ENCODE results near the gene NOSIP. TPM values are rescaled to one million over a fixed set of nuclear protein-coding genes. Genes with fewer than 3 reads are reported as not detected.

Gene NOSIP
- total RNA-seq, 1 experiment from 2014 or later = 66.1 TPM

DNA sequence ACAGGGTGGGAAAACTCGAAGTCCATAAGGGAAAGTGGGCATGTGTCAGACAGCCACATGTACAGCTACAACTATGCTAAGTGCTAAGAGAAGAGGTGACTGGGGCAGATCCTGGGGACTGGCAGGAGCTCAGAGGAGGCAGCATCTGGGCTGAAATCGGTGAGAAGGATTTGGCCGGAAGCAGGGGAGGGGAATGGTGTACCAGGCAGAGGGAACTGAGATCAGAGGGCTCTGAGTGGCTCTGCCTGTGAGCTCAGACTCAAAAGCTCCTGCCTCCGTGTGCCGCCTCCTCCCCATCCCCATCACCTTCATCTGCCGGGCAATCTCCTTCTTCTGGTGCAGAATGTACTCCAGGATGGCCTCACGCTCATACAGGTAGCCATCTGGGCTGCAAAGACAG, 21.8 kb downstream of the NOSIP start:
- ATAC-seq = no peak
- Histone ChIP-seq H3K9me3 (ENCODE audit: control insufficient read depth, insufficient read depth, low read depth, low read length) (no peaks in the 10 kb centered on the region), H3K27ac (ENCODE audit: low read length) (no peak overlapping the region), H3K36me3 (ENCODE audit: control insufficient read depth, insufficient read depth, low read length) (no peaks in the 10 kb centered on the region; the same call in 1 of the 2 replicates), H3K27me3 (ENCODE audit: control insufficient read depth, insufficient read depth, low read length) (no peaks in the 10 kb centered on the region), H3K4me3 (ENCODE audit: low read depth in 2 of 2, low read length in 2 of 2) (no peak overlapping the region), H3K4me1 (ENCODE audit: control insufficient read depth, insufficient read depth, low read length) (no peaks in the 10 kb centered on the region)
- intact Hi-C loops (cut with micrococcal nuclease; ENCODE audit: unreplicated experiment) = no loop called here
- TF ChIP-seq, protein P1, sequence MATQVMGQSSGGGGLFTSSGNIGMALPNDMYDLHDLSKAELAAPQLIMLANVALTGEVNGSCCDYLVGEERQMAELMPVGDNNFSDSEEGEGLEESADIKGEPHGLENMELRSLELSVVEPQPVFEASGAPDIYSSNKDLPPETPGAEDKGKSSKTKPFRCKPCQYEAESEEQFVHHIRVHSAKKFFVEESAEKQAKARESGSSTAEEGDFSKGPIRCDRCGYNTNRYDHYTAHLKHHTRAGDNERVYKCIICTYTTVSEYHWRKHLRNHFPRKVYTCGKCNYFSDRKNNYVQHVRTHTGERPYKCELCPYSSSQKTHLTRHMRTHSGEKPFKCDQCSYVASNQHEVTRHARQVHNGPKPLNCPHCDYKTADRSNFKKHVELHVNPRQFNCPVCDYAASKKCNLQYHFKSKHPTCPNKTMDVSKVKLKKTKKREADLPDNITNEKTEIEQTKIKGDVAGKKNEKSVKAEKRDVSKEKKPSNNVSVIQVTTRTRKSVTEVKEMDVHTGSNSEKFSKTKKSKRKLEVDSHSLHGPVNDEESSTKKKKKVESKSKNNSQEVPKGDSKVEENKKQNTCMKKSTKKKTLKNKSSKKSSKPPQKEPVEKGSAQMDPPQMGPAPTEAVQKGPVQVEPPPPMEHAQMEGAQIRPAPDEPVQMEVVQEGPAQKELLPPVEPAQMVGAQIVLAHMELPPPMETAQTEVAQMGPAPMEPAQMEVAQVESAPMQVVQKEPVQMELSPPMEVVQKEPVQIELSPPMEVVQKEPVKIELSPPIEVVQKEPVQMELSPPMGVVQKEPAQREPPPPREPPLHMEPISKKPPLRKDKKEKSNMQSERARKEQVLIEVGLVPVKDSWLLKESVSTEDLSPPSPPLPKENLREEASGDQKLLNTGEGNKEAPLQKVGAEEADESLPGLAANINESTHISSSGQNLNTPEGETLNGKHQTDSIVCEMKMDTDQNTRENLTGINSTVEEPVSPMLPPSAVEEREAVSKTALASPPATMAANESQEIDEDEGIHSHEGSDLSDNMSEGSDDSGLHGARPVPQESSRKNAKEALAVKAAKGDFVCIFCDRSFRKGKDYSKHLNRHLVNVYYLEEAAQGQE (IDR thresholded peaks at IDR 0.05; ENCODE audit: insufficient read depth in 1 of 2, low read depth in 2 of 2, low read length in 1 of 2) = no peak
- no peak for TF ChIP-seq SIN3A (IDR thresholded peaks at IDR 0.05; ENCODE audit: borderline replicate concordance, insufficient read depth, low read depth, low read length)
- no peak for TF ChIP-seq TCF7L2 (IDR thresholded peaks at IDR 0.05; ENCODE audit: low read depth, low read length)
- TF ChIP-seq, protein P2, sequence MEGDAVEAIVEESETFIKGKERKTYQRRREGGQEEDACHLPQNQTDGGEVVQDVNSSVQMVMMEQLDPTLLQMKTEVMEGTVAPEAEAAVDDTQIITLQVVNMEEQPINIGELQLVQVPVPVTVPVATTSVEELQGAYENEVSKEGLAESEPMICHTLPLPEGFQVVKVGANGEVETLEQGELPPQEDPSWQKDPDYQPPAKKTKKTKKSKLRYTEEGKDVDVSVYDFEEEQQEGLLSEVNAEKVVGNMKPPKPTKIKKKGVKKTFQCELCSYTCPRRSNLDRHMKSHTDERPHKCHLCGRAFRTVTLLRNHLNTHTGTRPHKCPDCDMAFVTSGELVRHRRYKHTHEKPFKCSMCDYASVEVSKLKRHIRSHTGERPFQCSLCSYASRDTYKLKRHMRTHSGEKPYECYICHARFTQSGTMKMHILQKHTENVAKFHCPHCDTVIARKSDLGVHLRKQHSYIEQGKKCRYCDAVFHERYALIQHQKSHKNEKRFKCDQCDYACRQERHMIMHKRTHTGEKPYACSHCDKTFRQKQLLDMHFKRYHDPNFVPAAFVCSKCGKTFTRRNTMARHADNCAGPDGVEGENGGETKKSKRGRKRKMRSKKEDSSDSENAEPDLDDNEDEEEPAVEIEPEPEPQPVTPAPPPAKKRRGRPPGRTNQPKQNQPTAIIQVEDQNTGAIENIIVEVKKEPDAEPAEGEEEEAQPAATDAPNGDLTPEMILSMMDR (IDR thresholded peaks at IDR 0.05) = no peak
- no peak for TF ChIP-seq POLR2AphosphoS5 (IDR thresholded peaks at IDR 0.05; ENCODE audit: low read depth, low read length)
- no TSS peak for BruUV-seq (replicated peaks)
- in situ Hi-C loops (cut with HindIII; ENCODE audit: low pct_unique_long_range_greater_than_20kb, low sequenced_read_pairs) = no loop called here
- ChIA-PET POLR2A (no interaction called here), CTCF (interaction anchor here (0.6 kb wide), 1 partner anchor 41 kb away, joined by 3 read pairs; no protein-coding TSS in a partner anchor)
- DNase-seq (ENCODE audit: low read depth, low spot score) = no peak

DNA sequence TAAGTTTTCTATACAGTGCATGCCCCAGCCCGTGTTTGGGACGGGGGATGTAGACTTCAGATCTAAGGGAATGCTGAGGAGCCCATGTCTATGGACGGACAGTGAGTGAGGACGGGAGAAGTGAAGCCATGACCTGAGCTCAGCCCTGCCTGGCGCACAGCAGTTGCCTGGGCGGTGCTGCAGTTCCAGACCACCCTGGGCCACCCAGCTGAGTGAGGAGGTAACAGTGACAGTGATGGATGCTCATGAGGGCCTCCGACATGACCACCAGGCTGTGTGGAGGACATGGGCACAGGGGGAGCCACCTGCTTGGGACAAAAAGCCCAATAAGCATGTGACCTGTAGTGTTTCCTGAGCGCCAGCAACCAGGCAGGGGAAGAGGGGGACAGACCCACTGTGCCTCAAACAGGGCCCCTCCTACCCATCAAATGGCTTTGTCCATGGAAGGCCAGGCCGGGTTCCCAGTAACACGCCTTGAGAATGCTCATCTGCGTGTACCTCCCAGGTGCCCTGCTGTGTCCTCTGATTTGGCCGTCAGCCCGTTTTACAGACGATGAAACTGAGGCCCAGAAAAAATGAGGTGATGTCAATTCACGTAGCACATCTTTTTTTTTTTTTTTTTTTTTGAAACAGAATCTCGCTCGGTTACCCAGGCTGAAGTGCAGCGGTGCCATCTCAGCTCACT, 22.6 kb downstream of the NOSIP start:
- H3K27me3 ChIP-seq (ENCODE audit: control insufficient read depth, insufficient read depth, low read length) = no peaks in the 10 kb centered on the region
- ATAC-seq = no peak
- intact Hi-C loops (cut with micrococcal nuclease; ENCODE audit: unreplicated experiment) (no loop called here), in situ Hi-C loops (cut with HindIII; ENCODE audit: low pct_unique_long_range_greater_than_20kb, low sequenced_read_pairs) (no loop called here)
- DNase-seq (ENCODE audit: low read depth, low spot score) = no peak
- ChIA-PET CTCF (interaction anchor here (0.7 kb wide), 1 partner anchor 138 kb away, joined by 3 read pairs; no protein-coding TSS in a partner anchor), POLR2A (no interaction called here)
- TF ChIP-seq, protein P2 (IDR thresholded peaks at IDR 0.05) = no peak
- TF ChIP-seq POLR2AphosphoS5 (IDR thresholded peaks at IDR 0.05; ENCODE audit: low read depth, low read length) (no peak), TCF7L2 (IDR thresholded peaks at IDR 0.05; ENCODE audit: low read depth, low read length) (no peak), SIN3A (IDR thresholded peaks at IDR 0.05; ENCODE audit: borderline replicate concordance, insufficient read depth, low read depth, low read length) (no peak)
- TF ChIP-seq, protein P1 (IDR thresholded peaks at IDR 0.05; ENCODE audit: insufficient read depth in 1 of 2, low read depth in 2 of 2, low read length in 1 of 2) = no peak
- no peaks in the 10 kb centered on the region; the same call in 1 of the 2 replicates for H3K36me3 ChIP-seq (ENCODE audit: control insufficient read depth, insufficient read depth, low read length)
- H3K9me3 ChIP-seq (ENCODE audit: control insufficient read depth, insufficient read depth, low read depth, low read length) = no peaks in the 10 kb centered on the region
- no peaks in the 10 kb centered on the region for H3K4me1 ChIP-seq (ENCODE audit: control insufficient read depth, insufficient read depth, low read length)
- H3K27ac ChIP-seq (ENCODE audit: low read length) = no peak overlapping the region
- H3K4me3 ChIP-seq (ENCODE audit: low read depth in 2 of 2, low read length in 2 of 2) = no peak overlapping the region
- BruUV-seq (replicated peaks) = no TSS peak
